Superior temporal gyrus (tissue), 1 donor: Measurements from ENCODE around the gene NCCRP1.
"Not testable (repeated sequence)": the region's sequence is repeated elsewhere in the genome, so short reads cannot be mapped to it uniquely, and the experiment has no call there.

Source experiments
- DNase-seq: peaks from one replicate; pipeline ENCODE4 v3.0.0-alpha.2; 2016; ENCODE audit errors: extremely low spot score

The NCCRP1 gene

GRCh38 chr19:39245166-39245565 lies 48.4 kb downstream of the NCCRP1 start:
- DNase-seq: not testable (repeated sequence)

GRCh38 chr19:39246951-39247669 lies 50.3 kb downstream of the NCCRP1 start:
- no peak for DNase-seq

GRCh38 chr19:39247701-39248664 lies 51.2 kb downstream of the NCCRP1 start:
- DNase-seq: no peak

GRCh38 chr19:39248806-39249205 lies 52.0 kb downstream of the NCCRP1 start, which contains the start of gene IFNL4:
Gene IFNL4 (minus strand): TSS chr19:39248856.
- no peak for DNase-seq

GRCh38 chr19:39251081-39251480 lies 54.3 kb downstream of the NCCRP1 start:
- DNase-seq: no peak
